Left hindlimb (tissue), 1 donor: ENCODE data around the gene EPHA6.

Experiments used
- DNase-seq: peaks from one replicate; pipeline ENCODE4 v3.0.0-alpha.2; 2018

EPHA6 gene

GRCh38 chr3:96813820-96814650 lies at the start of gene EPHA6:
EPHA6 (plus strand) TSS chr3:96814594.
- peak; percentile 75 for DNase-seq

GRCh38 chr3:96776818-96777217 lies 37.6 kb upstream of the EPHA6 start:
- DNase-seq, result no peak

- no peak for DNase-seq
Observed at GRCh38 chr3:96779810-96780209, 34.6 kb upstream of the EPHA6 start.

- DNase-seq, result no peak
Observed at GRCh38 chr3:96796101-96796500, 18.3 kb upstream of the EPHA6 start.

- no peak for DNase-seq
Observed at GRCh38 chr3:96803870-96804269, 10.5 kb upstream of the EPHA6 start.

GRCh38 chr3:96806341-96806740 lies 8.1 kb upstream of the EPHA6 start:
- DNase-seq, result no peak

- DNase-seq, result peak; percentile 84
Observed at GRCh38 chr3:96813134-96813819, 1.1 kb upstream of the EPHA6 start.

GRCh38 chr3:96814651-96815567 lies 515 bp downstream of the EPHA6 start:
- peak; percentile 31 for DNase-seq

GRCh38 chr3:96831175-96831574 lies 16.8 kb downstream of the EPHA6 start:
- DNase-seq, result no peak

GRCh38 chr3:96833301-96833700 lies 18.9 kb downstream of the EPHA6 start:
- no peak for DNase-seq

GRCh38 chr3:96836153-96836915 lies 21.9 kb downstream of the EPHA6 start:
- DNase-seq, result no peak

GRCh38 chr3:96843505-96844203 lies 29.3 kb downstream of the EPHA6 start:
- no peak for DNase-seq

GRCh38 chr3:96844204-96844514 lies 29.8 kb downstream of the EPHA6 start:
- DNase-seq, result no peak

- DNase-seq, result no peak
Observed at GRCh38 chr3:96852849-96853248, 38.5 kb downstream of the EPHA6 start.

- no peak for DNase-seq
Observed at GRCh38 chr3:96860882-96861281, 46.5 kb downstream of the EPHA6 start.

GRCh38 chr3:96863129-96863740 lies 48.8 kb downstream of the EPHA6 start:
- DNase-seq, result no peak

GRCh38 chr3:96865605-96866004 lies 51.2 kb downstream of the EPHA6 start:
- no peak for DNase-seq

GRCh38 chr3:96869316-96869715 lies 54.9 kb downstream of the EPHA6 start:
- no peak for DNase-seq

GRCh38 chr3:96877510-96877909 lies 63.1 kb downstream of the EPHA6 start:
- DNase-seq, result no peak

GRCh38 chr3:96900031-96900430 lies 85.6 kb downstream of the EPHA6 start:
- DNase-seq, result no peak

GRCh38 chr3:96900566-96900965 lies 86.2 kb downstream of the EPHA6 start:
- no peak for DNase-seq

- no peak for DNase-seq
Observed at GRCh38 chr3:96915445-96915844, 101.1 kb downstream of the EPHA6 start.
